Mucosa of stomach (tissue), 1 donor: ENCODE results near the gene ARMC3.
"Not testable (repeated sequence)": the region's sequence is repeated elsewhere in the genome, so short reads cannot be mapped to it uniquely, and the experiment has no call there.

ENCODE experiments used
- H3K27me3 ChIP-seq: one replicate; pipeline ENCODE4 v1.7.0; 2013; ENCODE audit warnings: mild to moderate bottlenecking, low read length; ENCODE audit not compliant: control insufficient read depth, insufficient read depth
- H3K36me3 ChIP-seq: one replicate; pipeline ENCODE4 v1.7.0; 2013; ENCODE audit warnings: low read length; ENCODE audit not compliant: control insufficient read depth, insufficient read depth
- H3K4me1 ChIP-seq: one replicate; pipeline ENCODE4 v1.7.0; 2013; ENCODE audit warnings: mild to moderate bottlenecking, low read length; ENCODE audit not compliant: control insufficient read depth, insufficient read depth
- H3K4me3 ChIP-seq: one replicate; pipeline ENCODE4 v1.7.0; 2013; ENCODE audit warnings: low read length
- H3K9ac ChIP-seq: one replicate; pipeline ENCODE4 v1.7.0; 2013; ENCODE audit warnings: mild to moderate bottlenecking, low read length, moderate library complexity
- H3K9me3 ChIP-seq: one replicate; pipeline ENCODE4 v1.7.0; 2013; ENCODE audit warnings: mild to moderate bottlenecking, low read length, moderate library complexity; ENCODE audit not compliant: control insufficient read depth
- donor health status: Pancreatic carcinoma.

Gene ARMC3

DNA sequence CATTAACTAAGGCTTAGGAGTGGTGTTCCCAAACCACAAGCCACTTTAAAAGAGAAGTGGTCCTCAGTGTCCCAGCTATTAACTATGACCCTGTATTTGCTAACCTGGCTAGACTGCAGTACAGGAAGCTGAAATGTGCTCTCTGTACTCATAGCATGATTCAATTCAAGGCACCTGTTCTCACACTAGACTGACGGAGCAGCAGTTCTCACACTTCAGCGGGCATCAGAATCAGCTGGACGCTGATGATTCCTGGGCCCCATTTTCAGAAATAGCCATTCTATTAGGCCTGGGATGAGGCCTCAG, 143.0 kb downstream of the ARMC3 start:
- no peak overlapping the region for H3K9ac ChIP-seq
- H3K36me3 ChIP-seq, result no peaks in the 10 kb centered on the region
- H3K27me3 ChIP-seq, result no peaks in the 10 kb centered on the region
- H3K4me3 ChIP-seq, result no peak overlapping the region
- H3K9me3 ChIP-seq, result no peaks in the 10 kb centered on the region
- H3K4me1 ChIP-seq, result peaks cover 3% of the 10 kb centered on the region

- H3K9me3 ChIP-seq, H3K27me3 ChIP-seq, H3K4me1 ChIP-seq, H3K36me3 ChIP-seq, H3K4me3 ChIP-seq, H3K9ac ChIP-seq: not testable (repeated sequence)
These were observed 144.7 kb downstream of the ARMC3 start for GRCh38 chr10:23072593-23072992.

DNA sequence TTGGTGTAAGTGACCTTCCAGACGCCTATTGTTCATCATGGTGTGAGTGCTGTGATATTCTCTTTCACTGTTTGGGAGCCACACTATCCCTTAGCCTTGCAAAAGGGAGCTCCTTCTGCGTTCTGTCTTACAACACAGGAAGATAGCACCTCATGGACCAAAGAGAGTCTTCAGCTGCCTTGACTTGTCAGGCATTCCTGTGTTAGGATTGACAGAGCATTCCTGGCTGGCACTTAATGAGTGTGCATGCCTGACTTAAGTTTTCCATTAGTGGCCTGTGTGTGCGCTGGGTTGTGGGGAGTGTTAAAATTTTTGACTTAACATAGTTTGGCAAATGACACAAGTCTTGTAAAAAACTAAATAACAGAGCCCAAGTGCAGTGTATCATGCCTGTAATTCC, 145.7 kb downstream of the ARMC3 start:
- Histone ChIP-seq H3K4me1 (no peaks in the 10 kb centered on the region), H3K4me3 (no peak overlapping the region), H3K9me3 (no peaks in the 10 kb centered on the region), H3K9ac (no peak overlapping the region), H3K27me3 (no peaks in the 10 kb centered on the region), H3K36me3 (no peaks in the 10 kb centered on the region)

- H3K9me3 ChIP-seq, result no peaks in the 10 kb centered on the region
- H3K9ac ChIP-seq, result no peak overlapping the region
- no peaks in the 10 kb centered on the region for H3K36me3 ChIP-seq
- H3K4me1 ChIP-seq, result no peaks in the 10 kb centered on the region
- H3K4me3 ChIP-seq, result no peak overlapping the region
- peaks cover 3% of the 10 kb centered on the region for H3K27me3 ChIP-seq
These were observed 147.8 kb downstream of the ARMC3 start for GRCh38 chr10:23075672-23076071.

GRCh38 chr10:23078114-23078513, 150.3 kb downstream of the ARMC3 start:
- Histone ChIP-seq H3K9ac (no peak overlapping the region), H3K27me3 (peaks cover 3% of the 10 kb centered on the region), H3K4me3 (no peak overlapping the region), H3K4me1 (no peaks in the 10 kb centered on the region), H3K9me3 (no peaks in the 10 kb centered on the region), H3K36me3 (no peaks in the 10 kb centered on the region)

DNA sequence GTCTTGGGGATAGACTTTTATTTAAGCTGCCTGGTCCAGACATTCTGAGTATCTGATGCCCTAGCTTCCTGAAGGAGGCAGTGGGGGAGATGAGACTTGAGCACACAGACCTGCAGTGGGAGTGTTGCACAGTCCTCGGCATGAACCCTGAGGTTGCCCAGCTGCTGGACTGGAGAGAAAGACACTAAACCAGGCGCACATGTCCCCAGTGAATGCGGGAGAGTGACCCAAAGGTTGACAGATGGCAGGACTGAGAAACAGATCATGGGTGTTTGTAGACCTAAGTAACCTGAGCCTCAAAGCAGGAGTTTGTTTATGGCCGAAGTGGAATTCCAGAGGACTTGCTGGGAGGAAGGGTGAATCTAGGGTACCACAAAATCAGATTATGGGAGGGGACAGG, 151.8 kb downstream of the ARMC3 start:
- H3K4me3 ChIP-seq, result no peak overlapping the region
- H3K9me3 ChIP-seq, result no peaks in the 10 kb centered on the region
- H3K36me3 ChIP-seq, result no peaks in the 10 kb centered on the region
- peaks cover 3% of the 10 kb centered on the region for H3K27me3 ChIP-seq
- no peaks in the 10 kb centered on the region for H3K4me1 ChIP-seq
- H3K9ac ChIP-seq, result no peak overlapping the region

DNA sequence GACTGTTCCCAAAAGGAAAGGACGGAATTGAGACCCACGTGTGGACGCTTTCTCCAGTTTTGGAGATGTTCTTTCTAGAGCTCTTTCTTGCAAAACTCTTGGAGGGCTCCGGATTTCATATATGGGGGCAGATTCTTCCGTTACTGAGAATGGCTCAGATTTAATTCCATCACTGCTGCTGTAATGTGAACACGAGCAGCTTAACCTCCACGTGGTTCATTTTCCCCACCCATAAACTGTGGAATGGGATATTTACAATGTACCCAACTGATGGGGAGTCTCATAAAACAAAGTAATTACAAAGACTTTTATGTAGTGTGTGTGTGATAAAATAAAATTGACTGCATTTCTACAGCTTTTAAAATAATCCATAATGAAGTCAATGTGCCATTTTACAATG, 152.4 kb downstream of the ARMC3 start:
- Histone ChIP-seq H3K36me3 (no peaks in the 10 kb centered on the region), H3K4me3 (no peak overlapping the region), H3K4me1 (no peaks in the 10 kb centered on the region), H3K9ac (no peak overlapping the region), H3K27me3 (peaks cover 3% of the 10 kb centered on the region), H3K9me3 (no peaks in the 10 kb centered on the region)

DNA sequence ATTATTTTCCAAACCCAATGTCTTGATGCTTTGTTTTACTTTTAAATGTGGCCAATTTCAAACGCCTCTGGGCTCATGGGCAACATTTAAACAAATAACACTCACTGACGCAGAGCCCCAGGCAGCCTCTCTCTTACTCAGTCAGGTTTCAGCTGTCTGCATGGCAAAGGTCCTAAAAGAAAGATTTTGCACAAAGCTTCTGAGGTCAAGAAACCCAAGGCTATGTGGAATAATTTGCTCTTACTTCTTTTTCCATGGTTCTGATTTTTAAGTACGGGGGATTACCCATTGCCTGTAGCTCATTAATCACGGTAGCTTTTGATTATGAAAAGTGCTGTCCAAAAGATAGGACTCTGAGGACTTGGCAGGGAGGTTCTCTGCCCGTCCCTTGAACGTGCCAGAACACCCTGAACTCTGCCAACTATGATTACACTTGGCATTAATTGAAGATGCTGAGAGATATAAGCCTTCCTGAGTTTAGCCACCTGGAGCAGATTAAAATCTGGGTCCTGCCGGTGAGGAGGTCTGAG, 153.4 kb downstream of the ARMC3 start:
- Histone ChIP-seq H3K4me3 (no peak overlapping the region), H3K36me3 (no peaks in the 10 kb centered on the region), H3K27me3 (peaks cover 3% of the 10 kb centered on the region), H3K4me1 (no peaks in the 10 kb centered on the region), H3K9ac (no peak overlapping the region), H3K9me3 (no peaks in the 10 kb centered on the region)

DNA sequence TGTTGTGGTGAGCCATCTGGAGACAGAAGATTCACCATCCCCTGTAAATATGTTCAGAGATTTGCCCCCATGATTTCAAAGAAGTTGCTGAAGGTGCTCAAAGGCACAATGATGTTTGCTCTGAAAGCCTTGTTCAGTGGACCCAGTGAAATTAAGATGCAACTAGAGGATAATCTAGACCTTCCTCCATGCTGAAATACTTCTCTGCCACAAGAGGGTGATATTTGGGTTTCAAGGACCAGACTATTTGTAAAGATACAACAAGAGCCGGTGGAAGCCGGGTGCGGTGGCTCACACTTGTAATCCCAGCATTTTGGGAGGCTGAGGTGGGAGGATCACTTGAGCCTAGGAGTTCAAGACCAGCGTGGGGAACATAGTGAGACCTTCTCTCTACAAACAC, 154.0 kb downstream of the ARMC3 start:
- no peaks in the 10 kb centered on the region for H3K36me3 ChIP-seq
- H3K4me1 ChIP-seq, result no peaks in the 10 kb centered on the region
- no peak overlapping the region for H3K4me3 ChIP-seq
- H3K9me3 ChIP-seq, result no peaks in the 10 kb centered on the region
- no peak overlapping the region for H3K9ac ChIP-seq
- peaks cover 3% of the 10 kb centered on the region for H3K27me3 ChIP-seq
